Fibroblast of the conjunctiva (primary cell): ENCODE data around the gene SLC5A3.

Experiments
- DNase-seq: peaks from one replicate; pipeline ENCODE4 v3.0.0-alpha.2; 2010; ENCODE audit warnings: low read depth

The SLC5A3 gene

DNA sequence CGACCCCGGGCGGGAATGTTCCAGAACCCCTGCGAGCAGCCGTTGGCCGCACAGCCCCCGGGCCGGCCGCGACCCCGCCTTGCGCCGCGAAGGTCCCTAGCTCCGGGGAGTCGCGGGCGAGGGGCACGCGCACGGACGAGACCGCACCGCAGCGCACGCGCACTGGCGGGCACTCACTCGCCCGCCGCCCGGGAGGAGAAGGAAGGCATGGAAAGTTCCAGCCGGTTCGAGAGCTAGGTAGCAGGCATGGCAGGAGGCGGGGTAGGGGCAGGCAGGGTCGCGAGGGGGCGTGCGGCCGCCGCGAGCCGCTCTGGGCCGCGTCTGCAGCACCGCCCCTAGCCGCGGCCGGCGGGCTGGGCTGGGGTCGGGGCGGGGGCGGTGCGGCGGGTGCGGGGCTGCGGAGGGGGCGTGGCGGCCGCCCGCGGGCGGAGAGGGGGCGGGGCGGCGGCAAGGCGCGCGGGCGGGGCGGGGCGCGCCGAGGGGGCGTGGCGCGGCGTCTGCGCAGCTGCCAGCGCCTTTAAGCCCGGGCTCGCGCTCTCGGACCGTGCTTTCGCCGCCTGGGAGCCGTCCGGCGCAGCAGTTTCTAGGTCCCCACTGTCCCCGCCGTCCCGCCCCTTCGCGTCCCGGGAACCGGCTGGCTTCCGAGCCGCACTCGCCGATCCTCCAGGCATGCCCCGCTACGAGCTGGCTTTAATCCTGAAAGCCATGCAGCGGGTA lies at the start of gene SLC5A3, which contains the start of gene MRPS6:
Gene SLC5A3 (plus strand): TSS at position 547 of the 717 bp plus-strand sequence. CDS start 21,621 bp downstream, outside the sequence.
Gene MRPS6 (plus strand): TSS at position 547 of the 717 bp plus-strand sequence. CDS start 123 bp downstream, at position 670.
- DNase-seq, result peak; percentile 61

DNA sequence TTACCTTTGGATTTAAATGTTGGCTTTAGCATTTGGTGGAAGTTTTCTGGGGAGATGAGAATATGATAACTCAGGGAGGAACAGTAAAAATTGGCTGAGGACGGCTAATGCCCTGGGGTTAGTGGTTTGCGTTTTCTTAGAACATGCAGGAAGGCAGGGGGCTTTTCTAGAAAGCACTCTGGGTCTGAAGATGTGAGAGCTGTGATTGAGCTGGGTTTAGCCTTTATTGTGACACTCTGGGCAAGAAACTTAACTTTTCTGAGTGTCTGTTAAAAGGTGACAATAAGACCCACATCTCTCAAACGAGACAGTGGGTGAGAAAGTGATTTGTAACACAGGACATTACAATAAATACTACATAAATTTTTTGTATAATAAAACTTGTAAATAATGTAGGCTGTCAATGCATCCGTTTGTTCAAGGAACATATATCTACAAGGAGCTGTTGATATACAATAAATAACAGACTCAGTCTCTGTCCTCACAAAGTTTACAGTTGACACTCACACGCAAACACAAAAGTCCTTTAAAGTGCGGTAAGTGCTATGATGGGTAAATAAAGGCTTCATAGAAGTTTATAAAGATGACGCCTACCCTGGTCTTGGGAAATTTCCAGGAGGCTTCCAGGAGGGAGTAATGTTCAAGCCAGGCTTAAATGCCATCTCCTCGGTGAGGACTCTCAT lies 49.5 kb upstream of the SLC5A3 start:
- DNase-seq, result no peak

DNA sequence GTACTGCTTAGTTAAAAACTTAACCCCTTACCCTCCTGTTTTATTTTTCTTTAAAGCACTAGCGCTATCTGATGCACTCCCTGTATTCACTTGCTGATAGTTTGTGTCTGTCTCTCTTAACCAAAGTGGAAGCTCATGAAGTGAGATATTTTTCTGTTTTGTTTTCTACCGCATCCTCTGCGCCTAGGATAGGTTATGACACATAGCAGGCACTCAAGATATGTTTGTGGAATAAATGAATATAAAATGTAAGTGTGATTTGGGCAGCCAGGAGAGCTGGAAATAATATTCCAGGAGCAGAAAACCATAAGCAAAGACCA lies 49.0 kb upstream of the SLC5A3 start:
- DNase-seq, result no peak

DNA sequence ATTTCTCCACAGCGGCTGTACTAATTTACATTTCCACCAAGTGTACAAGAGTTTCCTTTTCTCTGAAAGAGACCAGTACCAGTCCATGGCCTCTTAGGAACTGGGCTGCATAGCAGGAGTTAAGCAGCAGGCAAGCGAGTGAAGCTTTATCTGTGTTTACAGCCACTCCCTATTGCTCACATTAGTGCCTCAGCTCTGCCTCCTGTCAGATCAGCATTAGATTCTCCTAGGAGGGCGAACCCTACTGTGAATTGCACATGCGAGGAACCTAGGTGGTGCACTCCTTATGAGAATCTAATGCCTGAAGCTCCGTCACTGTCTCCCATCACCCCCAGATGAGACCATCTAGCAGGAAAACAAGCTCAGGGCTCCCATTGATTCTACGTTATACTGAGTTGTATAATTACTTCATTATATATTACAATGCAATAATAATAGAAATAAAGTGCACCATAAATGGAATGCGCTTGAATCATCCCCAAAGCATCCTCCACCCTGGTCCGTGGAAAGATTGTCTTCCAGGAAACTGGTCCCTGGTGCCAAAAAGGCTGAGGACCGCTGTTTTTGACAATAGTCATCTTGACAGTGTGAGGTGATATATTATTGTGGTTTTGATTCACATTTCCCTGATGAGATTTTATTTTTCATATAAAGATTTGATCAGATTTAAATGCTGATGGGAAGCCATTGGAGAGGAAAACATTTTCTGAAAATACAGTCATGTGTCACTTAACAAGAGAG lies 45.5 kb upstream of the SLC5A3 start:
- no peak for DNase-seq

DNA sequence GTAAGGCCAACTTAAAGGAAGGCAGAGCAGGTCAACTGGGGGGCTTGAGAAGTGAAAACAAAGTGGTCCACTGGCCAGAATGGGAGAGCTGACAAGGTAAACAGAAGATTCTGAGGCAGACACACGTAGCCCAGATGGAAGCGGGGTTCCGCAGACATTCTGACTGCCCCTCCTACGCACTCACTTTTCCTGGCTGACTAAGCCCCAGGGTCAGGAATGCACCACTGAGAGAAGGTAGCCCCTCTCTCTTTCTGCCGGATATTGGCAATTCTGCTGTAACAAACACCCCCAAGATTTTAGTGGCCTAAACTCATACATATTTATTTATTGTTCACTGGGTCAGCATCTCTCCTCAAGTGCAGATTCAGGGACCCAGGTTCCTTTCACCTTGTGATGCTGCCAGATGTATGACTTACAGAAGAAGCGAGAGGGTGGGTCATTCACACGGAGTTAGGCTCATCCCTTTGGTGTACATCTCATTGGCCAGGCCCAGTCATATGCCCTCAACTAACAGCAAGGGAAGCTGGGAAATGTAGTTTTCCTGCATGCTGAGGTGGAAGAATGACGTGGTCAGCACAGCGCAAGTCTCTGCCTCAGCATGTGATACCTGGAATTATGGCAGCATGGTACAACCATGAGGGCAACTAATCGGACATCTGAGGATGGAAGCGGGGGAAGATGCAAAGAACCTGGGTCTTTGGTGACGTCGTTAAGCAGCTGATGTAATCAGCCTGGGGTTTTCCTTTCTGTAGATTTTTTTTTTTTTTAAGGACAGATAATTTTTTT lies 43.4 kb upstream of the SLC5A3 start:
- peak; percentile 84 for DNase-seq

DNA sequence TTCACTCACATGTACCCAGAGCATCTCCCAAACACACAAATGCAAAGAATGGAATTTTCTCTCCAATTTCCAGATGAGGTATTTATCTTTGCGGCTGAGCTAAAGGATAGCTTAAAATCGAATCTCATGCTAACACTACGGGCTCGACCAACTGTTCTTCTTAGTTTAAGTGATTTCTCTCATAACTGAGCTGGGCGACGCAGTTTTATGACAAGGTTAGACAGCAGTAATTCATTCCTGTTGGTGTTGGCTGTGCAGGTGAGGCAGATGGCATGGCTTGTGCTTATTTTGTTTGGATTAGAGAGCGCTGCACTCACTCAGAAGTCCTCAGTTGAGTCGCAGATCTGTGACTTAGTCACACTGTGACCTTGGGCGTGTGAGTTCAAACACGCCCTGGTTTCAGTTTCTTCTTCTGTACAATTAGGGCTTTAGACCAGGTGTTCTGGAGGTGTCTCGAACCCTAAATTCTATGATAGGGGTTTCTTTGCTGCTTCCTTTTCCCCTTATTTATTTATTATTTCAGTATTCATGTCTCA lies 41.5 kb upstream of the SLC5A3 start:
- no peak for DNase-seq

DNA sequence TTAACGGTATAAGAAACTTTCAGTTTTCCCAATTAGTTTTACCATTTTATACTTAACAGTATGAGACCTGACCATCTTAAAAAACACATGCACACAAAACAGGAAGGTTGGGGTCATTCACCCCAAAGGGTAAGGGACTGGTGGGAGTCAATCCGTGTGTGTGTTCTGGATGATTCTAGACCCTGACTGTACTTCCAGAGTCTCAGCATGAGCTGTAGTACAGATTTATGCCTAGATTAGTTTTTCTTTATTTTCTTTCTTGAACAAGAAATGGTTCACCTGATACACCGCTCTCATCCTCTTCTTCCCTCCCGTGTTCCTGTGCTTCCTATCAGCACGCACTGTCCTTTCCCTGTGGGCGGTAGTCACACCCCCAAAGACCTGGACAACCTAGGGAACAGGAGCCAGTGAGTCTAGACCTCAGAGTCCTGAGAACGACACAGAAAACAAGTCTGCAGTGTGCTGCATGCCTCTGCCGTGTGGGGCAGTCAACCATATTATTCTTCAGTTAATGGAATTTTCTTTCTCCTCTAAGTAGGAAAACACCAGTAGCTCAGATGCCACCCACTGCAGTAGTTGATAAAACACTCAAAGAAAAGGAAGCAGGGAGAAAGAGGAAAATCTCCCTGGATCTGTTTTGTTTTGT lies 38.9 kb upstream of the SLC5A3 start:
- no peak for DNase-seq

DNA sequence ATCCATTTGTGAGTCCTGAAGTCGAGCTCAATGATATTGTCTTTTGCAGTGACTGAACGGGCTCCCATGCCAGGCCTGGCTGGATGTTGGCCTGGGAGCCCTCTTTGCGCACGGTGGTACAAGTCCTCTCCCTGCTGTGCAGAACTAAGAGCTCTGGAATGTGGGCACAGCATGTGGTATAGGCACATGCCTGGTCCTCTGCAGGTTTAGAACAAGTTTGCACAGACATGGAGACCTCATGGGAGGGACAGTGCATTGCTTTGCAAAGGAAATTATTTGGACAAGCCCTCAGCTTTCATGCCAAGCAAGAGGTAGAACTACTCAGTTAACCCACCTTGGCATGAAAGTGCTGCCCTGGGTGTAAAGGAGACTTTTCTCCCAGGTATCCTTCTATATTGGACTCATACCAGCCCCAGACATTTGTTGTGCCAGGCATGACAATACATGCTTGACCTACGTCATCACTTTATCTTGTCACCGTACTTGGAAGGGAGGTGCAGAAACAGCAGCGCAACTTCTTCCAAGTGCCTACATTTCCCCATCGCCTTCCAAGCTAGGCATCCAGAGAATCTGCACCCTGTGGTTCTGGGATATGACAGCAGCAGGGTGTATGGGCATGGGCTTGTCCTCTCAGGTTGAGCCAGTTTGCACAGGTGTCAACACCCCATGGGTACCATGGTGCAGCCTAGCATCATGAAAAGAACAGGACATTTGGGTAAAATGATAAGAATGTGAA lies 37.6 kb upstream of the SLC5A3 start:
- DNase-seq, result no peak

DNA sequence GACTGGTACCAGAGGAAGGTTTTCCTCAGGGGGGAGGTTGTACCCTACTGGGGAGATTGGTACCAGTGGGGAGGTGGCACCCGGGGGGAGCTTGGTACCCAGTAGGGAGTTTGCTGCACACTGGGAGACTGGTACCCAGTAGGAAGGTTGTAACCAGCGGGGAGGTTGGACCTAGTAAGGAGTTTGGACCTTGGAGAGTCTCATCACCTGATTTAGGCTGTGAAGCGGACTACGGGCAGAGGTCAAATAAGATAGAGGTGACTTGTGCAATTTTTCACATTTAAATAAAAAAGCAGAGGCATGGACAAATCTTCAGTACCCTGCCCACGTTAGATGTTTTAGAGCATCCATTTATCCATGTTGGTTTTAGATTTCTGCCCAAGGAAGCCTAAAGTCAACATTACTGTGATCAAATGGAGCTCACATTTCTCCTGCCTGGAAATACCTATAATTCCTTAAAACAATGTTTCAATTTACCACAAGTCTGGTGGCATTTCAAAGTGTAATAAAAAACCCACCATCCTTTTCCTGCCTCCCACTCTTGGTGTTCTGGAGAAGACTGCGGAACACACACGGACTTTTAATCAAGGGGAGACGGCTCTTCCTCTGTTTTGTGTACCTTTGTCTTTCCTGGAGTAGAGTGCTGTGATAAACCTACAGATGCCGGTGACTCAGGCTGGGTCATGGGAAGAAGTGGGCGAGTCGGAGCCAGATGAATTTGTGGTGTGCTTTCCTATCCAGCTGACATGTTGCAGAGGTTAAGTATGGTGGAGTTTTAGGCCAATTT lies 36.2 kb upstream of the SLC5A3 start:
- no peak for DNase-seq

DNA sequence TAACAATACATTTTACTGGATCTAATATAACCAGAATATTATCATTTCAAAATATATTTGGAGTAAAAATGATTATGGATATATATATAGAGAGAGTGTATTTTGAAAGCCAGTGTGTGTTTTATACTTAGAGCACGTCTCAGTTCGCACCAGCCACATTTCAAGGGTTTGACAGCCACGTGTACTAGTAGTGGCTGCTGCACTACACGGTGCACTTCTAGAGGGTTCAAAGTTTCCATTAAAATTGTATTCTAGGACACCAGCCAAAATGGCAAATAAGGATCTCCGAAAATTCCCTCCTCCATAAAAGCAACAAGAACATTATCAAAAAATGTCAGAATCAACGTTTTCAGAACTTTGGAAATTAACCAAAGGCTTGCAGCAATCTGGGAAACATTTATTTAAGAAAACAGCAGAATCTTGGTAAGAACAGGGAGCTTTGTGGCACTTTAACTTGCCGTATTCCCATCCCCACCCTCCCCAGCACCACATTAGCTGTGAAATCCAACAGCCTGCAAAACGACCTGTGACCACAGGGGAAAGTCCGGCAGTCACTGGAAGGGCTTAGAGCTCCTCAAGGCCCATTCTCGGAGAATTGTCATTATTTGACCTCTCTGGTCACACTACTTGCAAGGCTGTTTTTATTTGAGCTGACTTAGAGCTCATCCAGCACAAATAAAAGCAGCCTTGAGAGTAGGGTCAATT lies 33.5 kb upstream of the SLC5A3 start:
- no peak for DNase-seq

DNA sequence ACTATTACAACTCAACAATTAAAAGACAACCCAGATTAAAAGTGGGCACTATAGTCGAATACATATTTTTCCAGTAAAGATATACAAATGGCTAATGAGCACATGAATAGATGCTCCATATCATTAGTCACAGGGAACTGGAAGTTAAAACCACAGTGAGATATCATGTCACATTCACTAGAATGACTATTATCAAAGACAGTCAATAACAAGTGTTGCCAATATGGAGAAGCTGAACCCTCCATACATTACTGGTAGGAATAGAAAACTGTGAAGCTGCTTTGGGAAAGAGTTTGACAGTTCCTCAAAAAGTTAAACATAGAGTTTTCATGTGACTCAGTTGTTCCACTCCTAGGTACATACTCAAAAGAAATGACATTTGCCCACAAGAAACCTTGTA lies 30.6 kb upstream of the SLC5A3 start:
- no peak for DNase-seq

DNA sequence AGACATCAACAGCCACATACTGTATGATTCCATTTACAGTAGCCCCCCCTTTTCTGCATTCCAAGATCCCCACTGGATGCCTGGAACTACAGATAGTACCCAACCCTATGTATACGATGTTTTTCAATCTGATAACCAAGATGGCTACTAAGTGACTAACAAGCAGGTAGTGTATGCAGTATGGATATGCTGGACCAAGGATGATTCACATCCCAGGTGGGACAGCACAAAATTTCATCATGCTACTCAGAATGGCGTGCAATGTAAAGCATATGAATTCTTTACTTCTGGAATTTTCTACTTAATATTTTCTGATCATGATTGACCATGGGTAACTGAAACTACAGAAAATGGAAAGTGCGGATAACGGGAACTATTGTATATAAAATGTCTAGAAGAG lies 30.0 kb upstream of the SLC5A3 start:
- no peak for DNase-seq

DNA sequence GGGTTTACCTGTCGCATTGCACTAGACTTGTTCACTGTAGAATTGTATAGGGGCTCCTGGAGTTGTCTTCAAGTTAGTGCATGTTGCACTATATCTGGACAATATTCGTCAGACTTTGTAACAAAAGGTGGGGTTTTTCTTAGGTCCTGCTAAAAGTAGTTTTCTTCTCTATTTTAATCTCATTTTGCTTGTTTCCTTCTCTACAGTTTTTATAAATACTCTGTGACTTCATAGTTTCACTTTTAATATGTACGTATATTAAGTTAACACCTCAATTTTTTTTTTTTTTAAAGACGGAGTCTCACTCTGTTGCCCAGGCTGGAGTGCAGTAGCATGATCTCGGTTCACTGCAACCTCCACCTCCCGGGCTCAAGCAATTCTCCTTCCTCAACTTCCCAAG lies 26.5 kb upstream of the SLC5A3 start:
- no peak for DNase-seq

DNA sequence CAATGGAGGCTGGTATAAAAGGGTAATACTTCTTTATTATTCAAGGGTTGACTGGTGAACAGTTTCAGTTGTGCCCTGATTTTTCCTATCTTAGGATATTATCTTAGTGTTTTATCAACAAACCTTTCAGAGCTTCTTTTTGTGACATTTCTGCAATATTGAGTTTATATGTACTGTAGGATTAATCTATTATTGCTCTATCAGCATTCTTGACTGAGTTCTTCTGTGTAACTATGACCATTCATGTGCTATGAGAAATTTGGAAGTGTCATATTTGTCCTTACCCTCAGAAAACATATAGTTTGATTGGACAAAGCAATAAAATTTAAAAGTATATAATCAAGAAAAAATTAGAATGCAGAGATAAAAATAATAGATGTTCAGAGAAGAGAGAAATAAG lies 25.5 kb upstream of the SLC5A3 start:
- DNase-seq, result no peak

DNA sequence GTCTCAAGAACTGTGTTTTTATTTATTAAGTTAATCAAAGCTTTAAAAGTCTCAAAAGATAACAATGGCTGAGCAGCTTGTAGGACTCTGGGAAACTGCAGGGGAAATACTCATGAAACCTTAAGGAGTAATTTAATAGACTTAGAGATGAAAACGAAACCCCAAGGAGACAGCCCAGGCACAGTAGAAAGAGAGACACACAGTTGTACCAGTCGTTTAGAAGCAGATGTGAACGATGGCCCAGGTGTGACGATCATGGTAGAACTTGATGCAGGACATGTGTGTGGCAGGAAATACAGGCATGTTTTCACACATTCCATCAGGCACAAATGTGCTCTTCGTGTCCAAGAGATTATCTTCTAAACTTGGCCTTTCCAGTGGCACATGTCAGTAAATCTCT lies 21.2 kb upstream of the SLC5A3 start:
- DNase-seq, result no peak

DNA sequence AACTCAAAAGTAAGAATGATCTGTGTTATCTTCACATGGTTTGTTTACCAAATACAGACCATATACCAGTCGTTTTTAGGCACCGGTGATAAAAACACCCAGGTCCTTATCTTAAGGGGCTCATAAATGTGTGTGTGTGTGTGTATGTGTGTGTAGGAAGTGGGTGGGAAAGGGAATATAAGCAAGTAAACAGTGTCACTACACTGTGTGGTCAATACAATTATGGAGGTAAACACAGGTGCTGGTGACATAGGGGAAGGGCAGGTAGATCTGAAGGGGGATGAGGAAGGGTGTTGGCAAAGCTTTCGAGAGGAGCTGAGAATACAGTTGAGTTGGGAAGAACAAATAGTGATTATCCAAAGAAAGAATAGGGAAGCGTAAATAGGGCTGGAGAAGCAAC lies 19.1 kb upstream of the SLC5A3 start:
- DNase-seq, result no peak

DNA sequence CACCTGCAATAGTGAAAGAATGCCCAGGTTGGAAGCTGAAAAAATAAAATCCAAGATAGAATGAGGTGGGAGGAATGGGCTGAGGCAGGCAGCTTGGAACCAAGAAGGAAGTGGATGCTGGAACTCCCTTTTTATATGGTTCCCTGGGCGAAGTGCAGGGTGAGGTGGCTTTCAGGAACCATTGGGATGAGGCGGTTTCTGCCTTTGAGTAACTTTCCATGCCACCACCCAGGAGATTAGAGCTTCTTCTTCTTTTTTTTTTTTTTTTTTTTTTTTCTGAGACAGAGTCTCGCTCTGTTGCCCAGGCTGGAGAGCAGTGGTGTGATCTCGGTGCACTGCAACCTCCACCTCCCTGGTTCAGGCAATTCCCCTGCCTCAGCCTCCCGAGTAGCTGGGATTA lies 17.8 kb upstream of the SLC5A3 start:
- no peak for DNase-seq

DNA sequence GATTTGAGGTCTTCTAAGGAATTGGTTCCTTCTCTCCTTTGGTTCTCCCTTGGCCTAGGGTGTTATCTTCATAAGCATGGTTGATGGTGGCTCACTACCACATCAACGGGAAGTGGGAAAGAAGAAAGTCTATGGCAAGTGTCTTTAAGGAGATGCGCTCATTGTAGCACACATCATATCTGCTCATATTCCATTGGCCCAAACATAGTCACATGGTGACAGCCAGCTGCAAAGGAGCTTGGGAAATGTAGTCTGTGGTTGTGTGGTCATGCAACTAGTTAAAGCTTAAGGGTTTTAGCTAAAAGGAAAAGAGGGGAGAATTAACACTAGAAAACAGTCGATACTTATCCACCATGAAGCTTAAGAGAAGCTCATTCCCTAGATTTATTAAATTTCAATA lies 11.4 kb upstream of the SLC5A3 start:
- DNase-seq, result no peak

DNA sequence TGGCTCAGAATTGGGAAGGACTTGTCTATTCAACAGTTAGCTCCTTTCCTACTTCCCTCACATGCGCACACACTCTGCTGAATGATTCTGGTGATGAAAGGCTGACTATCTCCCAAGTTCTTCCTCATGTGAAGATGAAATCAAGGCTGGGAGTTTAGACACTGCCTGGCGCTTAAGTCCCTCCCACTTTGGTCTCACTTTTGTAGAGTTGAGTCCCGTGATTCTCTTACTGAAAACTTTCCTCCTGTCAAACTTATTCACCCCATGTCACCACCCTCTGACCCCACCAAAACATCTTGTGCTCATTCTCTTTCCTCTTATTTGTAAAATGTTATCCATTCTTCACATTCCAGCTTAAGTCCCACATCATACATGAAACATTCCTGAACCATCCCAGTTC lies 8.4 kb upstream of the SLC5A3 start:
- no peak for DNase-seq
